Measurements from ENCODE around the gene ETDB. TPM values are rescaled to one million over a fixed set of nuclear protein-coding genes. Genes with fewer than 3 reads are reported as not detected.
A peak's percentile ranks its signal among the peaks of the same experiment; 100 is the strongest.
"Not testable (repeated sequence)": the region's sequence is repeated elsewhere in the genome, so short reads cannot be mapped to it uniquely, and the experiment has no call there.

The ETDB gene
- total RNA-seq, 1 donor from 2014 or later = not detected

- Mint-ChIP-seq H3K4me1 (no peaks in the 10 kb centered on the region), H3K27me3 (ENCODE audit: low read depth) (peaks cover 14% of the 10 kb centered on the region), H3K27ac (no peak overlapping the region), H3K36me3 (no peaks in the 10 kb centered on the region), H3K4me3 (no peak overlapping the region), H3K9me3 (peaks cover 28% of the 10 kb centered on the region)
- peak; percentile 49 for TF ChIP-seq CTCF (IDR thresholded peaks at IDR 0.05; ENCODE audit: unreplicated experiment)
- DNase-seq (ENCODE audit: low spot score in 2 of 2, unreplicated experiment in 2 of 2) = no peak
These were observed 8.1 kb downstream of the ETDB start for GRCh38 chrX:135112096-135112729.

GRCh38 chrX:135109554-135109953 lies 10.8 kb downstream of the ETDB start:
- H3K4me3 Mint-ChIP-seq = no peak overlapping the region
- no peaks in the 10 kb centered on the region for H3K36me3 Mint-ChIP-seq
- peaks cover 37% of the 10 kb centered on the region for H3K9me3 Mint-ChIP-seq
- TF ChIP-seq CTCF (IDR thresholded peaks at IDR 0.05; ENCODE audit: unreplicated experiment) = no peak
- no peak overlapping the region for H3K27ac Mint-ChIP-seq
- DNase-seq (ENCODE audit: low spot score in 2 of 2, unreplicated experiment in 2 of 2) = no peak
- H3K4me1 Mint-ChIP-seq = no peaks in the 10 kb centered on the region
- peaks cover 22% of the 10 kb centered on the region for H3K27me3 Mint-ChIP-seq (ENCODE audit: low read depth)

- Mint-ChIP-seq H3K9me3 (peaks cover 18% of the 10 kb centered on the region), H3K4me3 (peak overlapping the region; percentile 66), H3K36me3 (peaks cover 3% of the 10 kb centered on the region), H3K27ac (no peak overlapping the region), H3K27me3 (ENCODE audit: low read depth) (peaks cover 25% of the 10 kb centered on the region), H3K4me1 (peaks cover 12% of the 10 kb centered on the region)
- DNase-seq (ENCODE audit: low spot score in 2 of 2, unreplicated experiment in 2 of 2) = no peak
- no peak for TF ChIP-seq CTCF (IDR thresholded peaks at IDR 0.05; ENCODE audit: unreplicated experiment)
These were observed 20.9 kb downstream of the ETDB start for GRCh38 chrX:135099493-135099783.

- not testable (repeated sequence) for DNase-seq (ENCODE audit: low spot score in 2 of 2, unreplicated experiment in 2 of 2); H3K36me3 Mint-ChIP-seq; H3K27me3 Mint-ChIP-seq (ENCODE audit: low read depth); H3K9me3 Mint-ChIP-seq
- peaks cover 12% of the 10 kb centered on the region for H3K4me1 Mint-ChIP-seq
- peak overlapping the region; percentile 91 for H3K4me3 Mint-ChIP-seq
- peak overlapping the region; percentile 69 for H3K27ac Mint-ChIP-seq
These were observed 23.1 kb downstream of the ETDB start for GRCh38 chrX:135097196-135097744.

GRCh38 chrX:135095715-135096114 lies 24.6 kb downstream of the ETDB start:
- peaks cover 12% of the 10 kb centered on the region for H3K4me1 Mint-ChIP-seq
- peaks cover 3% of the 10 kb centered on the region for H3K36me3 Mint-ChIP-seq
- H3K27me3 Mint-ChIP-seq (ENCODE audit: low read depth) = peaks cover 8% of the 10 kb centered on the region
- TF ChIP-seq CTCF (IDR thresholded peaks at IDR 0.05; ENCODE audit: unreplicated experiment) = no peak
- no peak overlapping the region for H3K4me3 Mint-ChIP-seq
- H3K27ac Mint-ChIP-seq = no peak overlapping the region
- DNase-seq (ENCODE audit: low spot score in 2 of 2, unreplicated experiment in 2 of 2) = no peak
- H3K9me3 Mint-ChIP-seq = peaks cover 9% of the 10 kb centered on the region

- no peak for TF ChIP-seq CTCF (IDR thresholded peaks at IDR 0.05; ENCODE audit: unreplicated experiment)
- Mint-ChIP-seq H3K4me3 (peak overlapping the region; percentile 26), H3K27me3 (ENCODE audit: low read depth) (peaks cover 4% of the 10 kb centered on the region), H3K27ac (no peak overlapping the region), H3K4me1 (peaks cover 12% of the 10 kb centered on the region), H3K36me3 (peaks cover 3% of the 10 kb centered on the region), H3K9me3 (peaks cover 10% of the 10 kb centered on the region)
- DNase-seq (ENCODE audit: low spot score in 2 of 2, unreplicated experiment in 2 of 2) = no peak
These were observed 25.6 kb downstream of the ETDB start for GRCh38 chrX:135094726-135095125.
